ENCODE data around the gene FSD1.

DNA sequence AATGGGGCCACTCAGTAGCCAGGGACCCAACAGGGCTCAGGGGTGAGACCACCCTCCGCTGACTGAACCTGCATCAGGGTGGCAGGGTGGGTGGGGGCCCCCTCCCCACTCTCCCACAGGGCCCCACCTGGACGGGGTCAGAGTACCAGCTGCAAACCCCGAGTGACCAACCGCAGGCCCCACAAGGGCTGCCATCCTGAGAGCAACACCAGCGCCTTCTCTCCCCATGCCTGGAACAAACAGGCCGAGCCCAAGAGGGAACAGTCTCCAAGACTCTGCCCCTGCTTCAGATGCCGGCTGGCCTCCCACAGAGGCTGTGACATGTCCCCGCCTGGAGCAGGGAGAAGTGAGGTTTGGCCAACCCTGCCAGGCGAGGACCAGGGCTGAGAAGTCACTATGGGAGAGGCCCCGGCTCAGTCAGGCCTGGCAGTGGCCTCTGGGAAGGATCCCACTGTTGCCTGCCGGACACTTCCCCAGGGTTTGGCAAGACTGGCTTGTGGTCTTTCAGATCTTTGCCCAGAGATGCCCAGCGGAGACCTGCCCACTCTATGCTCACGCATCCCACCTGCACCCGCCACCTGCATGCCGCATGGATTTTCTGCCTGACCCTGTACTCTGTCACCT, 66.1 kb downstream of the FSD1 start:
- no peak for TF ChIP-seq POLR2A (IDR thresholded peaks at IDR 0.05)
- TF ChIP-seq, protein P1, sequence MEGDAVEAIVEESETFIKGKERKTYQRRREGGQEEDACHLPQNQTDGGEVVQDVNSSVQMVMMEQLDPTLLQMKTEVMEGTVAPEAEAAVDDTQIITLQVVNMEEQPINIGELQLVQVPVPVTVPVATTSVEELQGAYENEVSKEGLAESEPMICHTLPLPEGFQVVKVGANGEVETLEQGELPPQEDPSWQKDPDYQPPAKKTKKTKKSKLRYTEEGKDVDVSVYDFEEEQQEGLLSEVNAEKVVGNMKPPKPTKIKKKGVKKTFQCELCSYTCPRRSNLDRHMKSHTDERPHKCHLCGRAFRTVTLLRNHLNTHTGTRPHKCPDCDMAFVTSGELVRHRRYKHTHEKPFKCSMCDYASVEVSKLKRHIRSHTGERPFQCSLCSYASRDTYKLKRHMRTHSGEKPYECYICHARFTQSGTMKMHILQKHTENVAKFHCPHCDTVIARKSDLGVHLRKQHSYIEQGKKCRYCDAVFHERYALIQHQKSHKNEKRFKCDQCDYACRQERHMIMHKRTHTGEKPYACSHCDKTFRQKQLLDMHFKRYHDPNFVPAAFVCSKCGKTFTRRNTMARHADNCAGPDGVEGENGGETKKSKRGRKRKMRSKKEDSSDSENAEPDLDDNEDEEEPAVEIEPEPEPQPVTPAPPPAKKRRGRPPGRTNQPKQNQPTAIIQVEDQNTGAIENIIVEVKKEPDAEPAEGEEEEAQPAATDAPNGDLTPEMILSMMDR (IDR thresholded peaks at IDR 0.05) = no peak
